HG03039 (cell line): ENCODE data around the gene UTP25.

Source experiments
- ATAC-seq: cut with Tn5 transposase; IDR thresholded peaks from one replicate; pipeline ENCODE4 v1.9.1; 2021; ENCODE audit warnings: mild to moderate bottlenecking, moderate library complexity; ENCODE audit not compliant: unreplicated experiment

UTP25 gene

DNA sequence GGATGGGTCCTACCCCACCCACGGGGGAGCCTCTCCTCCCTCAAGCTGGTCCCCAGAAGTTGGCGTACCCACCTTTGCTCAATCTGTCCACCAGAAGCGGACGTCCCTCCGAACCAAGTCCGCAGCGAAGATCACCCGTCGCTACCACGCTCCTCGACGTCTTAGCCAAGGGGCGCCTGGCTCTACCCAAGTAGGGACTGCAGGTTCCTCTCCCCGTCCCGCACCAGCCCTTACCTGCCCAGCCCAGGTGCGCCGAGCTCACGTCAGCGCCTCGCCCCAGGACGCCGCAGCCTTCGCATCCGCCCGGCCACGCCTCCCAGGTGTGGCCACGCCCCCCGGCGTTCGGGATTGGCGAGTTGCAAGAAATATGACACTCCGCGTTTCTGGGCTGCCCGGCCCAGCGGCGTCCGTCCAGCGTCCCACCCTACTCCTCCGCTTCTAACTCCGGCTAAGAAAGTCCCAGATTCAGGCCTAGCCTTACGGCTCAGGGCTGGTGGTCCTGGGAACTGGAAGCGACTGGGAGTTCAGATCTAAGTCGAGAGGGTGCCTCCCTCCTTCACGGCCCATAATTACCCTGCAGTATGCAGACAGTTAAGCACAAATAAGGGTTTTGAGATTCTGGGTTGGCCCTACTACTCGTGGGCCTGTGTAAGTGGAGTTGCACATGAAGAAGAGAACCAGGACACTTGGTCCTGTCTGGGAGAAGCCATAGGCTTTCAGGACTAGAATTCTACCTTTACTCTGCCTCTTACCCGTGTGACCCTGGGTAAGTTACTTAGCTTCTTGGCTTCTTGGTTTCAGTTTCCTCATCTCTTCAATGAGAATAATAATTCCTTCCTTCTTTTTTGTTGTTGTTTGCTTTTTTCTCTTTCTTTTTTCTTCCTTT lies 21.7 kb upstream of the UTP25 start, which contains the start of gene IRF6:
IRF6 (minus strand) TSS at position 268 of the 886 bp plus-strand sequence. CDS start 4,729 bp downstream, outside the sequence.
- ATAC-seq: peak; percentile 91

GRCh38 chr1:209807509-209807908 lies 20.3 kb upstream of the UTP25 start:
- ATAC-seq: no peak

DNA sequence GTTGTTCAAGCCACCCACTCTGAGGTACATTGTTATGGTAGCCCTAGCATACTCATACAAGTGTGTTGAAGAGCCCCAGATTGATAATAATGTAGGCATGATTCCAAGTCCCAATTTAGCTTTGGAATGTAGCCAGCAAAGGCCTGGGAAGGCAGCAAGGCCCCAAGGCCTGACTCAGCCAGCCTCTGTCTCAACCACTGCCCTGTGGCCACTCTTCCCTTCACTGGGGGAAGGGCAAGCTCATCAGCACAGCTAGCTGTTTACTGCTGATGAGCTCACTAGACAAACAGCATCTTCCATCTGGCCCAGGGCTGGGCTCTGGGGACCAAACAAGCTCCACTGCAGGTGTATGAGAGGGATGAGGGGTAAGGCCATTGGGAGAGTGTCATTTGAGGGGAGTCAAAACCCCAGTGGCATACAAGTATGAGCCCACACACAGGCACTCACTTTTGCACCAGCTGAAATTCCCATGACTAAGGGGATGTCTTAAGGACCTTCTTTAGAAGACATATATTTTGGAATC lies 19.7 kb upstream of the UTP25 start:
- ATAC-seq: no peak

GRCh38 chr1:209809611-209810010 lies 18.2 kb upstream of the UTP25 start:
- ATAC-seq: no peak

DNA sequence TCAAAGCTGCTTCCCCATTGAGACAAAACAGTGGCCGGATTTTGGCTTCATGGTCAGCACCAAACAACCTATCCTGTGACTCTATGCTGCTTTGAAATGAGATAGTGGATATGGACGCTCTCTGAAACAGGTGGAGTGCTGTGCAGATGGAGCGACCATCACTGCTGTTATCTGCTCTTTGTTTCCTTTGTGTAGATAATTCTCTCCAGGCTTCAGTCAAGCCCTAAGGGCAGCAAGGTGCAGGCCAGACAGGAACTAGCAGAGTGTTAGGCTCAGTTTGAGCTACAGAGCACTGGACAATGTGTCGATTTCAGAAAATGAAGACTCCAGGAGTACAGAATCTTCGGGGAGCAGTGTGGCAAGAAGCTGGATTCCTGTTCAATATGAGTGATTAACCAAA lies 17.0 kb upstream of the UTP25 start:
- ATAC-seq: no peak

GRCh38 chr1:209813902-209814301 lies 13.9 kb upstream of the UTP25 start:
- ATAC-seq: no peak

DNA sequence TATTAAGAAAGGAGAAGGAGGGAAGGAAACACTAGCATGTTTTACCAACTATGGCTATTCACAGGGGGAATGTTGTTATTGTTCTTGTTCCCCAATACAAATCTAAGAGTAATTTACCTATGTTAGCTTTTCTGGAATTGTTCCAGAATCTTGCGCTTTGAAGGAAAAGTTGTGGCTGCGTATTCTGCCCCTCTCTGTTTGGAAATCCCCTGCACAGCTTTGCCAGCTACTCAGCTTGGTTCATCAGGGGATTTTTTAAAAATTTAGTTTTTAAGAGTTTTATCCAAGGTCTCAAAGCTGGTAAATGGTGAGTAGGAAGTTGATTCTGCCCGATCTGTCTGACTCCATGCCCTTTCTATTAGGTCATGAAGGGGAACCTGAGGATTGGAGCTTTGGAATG lies 12.3 kb upstream of the UTP25 start:
- no peak for ATAC-seq

DNA sequence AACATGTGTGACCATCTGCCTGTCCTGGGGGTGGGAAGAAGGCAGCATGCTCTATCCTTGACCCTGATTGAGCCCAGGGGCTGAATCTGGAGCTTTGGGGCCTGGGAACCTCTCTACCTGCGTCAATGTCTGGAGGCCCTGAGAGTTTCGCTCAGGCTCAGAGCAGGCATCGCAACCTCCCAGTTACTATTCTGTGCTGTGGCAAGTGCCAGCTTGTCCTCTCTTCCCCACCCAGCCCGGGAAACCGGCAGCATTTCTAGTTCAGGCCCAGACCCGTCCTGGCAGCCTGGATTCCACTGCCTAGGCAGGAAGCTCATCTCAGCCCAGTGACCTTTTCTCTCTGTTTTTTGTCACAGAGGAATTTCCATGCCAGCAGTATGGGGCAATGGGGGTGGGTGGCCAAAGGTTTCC lies 11.8 kb upstream of the UTP25 start:
- no peak for ATAC-seq

DNA sequence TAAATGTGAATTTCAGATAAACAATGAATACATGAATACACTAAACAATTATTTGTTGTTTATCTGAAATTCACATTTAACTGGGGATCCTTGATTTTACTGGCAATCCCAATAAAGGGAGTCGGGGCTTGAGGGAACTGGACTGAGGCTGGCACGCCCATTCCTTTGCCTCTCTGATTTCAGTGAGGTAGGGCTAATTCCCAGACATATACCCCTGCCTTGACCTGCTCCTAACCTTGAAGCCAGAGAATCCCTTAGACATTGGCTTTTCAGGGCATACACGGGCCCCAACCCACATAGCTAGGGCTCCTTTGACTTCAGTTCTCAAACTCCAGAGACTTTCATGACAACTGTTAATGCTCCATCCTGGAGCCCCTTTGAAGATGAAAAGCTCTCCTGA lies 10.8 kb upstream of the UTP25 start:
- no peak for ATAC-seq

DNA sequence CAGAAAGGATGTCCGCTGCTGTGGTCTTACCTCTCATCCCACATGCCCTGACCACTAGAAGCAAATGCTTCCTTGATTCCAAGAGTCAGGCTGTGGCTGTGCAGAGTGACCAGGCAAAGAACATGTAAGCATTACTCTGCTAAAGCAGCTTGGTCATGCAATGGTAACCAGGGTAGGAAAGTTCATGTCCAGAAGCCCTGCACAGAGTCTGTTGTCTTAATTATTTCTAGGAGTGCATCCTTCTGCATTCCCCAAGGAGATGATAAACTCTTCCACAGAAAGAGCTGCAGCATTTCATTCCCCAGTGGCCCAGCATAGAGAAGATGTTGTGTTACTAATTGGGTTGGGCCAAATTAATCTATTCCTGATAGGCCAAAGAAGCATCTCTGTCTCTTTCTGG lies 10.1 kb upstream of the UTP25 start:
- ATAC-seq: no peak

GRCh38 chr1:209819058-209819457 lies 8.7 kb upstream of the UTP25 start:
- ATAC-seq: no peak

DNA sequence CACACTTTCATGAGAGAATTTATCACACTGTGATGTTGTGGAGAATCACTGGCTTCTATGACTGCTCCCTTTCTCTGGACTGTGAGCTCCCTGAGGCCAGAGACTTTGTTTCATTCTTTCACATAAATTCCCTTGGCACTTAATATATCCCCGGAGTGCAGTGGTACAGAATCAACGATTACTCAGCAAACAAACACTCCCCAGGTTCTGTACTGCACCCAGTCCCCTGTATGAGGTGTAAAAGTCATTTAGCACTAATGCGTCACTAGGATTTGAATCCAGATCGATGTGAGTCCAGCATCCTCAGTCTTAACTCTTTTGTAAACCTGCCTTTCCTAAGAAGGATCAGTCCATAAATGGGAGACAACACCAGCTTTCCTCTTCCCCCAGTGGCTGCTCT lies 6.8 kb upstream of the UTP25 start:
- no peak for ATAC-seq

GRCh38 chr1:209822706-209823105 lies 5.1 kb upstream of the UTP25 start:
- no peak for ATAC-seq

GRCh38 chr1:209823143-209824041 lies 4.4 kb upstream of the UTP25 start:
- ATAC-seq: no peak

- ATAC-seq: no peak
These were observed 2.0 kb upstream of the UTP25 start for GRCh38 chr1:209825591-209826434.

DNA sequence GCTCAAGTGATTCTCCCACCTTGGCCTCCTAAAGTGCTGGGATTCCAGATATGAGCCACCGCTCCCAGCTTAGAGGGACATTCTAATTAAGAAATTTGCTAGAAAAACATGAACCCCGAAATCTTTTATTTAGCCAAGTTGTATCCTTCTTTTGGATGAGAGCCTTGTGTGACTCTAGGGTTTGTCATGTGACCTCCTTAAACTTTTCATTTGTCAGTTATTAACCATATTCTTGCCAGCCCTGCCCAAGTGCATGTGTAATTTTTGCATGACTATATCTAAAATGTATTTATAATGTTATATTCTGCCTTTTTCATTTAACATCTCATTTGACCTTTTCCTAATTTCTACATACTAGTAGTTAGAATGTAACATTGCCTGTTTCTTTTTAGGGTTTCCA lies 1.9 kb downstream of the UTP25 start:
- no peak for ATAC-seq

GRCh38 chr1:209830722-209831121 lies 3.0 kb downstream of the UTP25 start:
- ATAC-seq: no peak

- no peak for ATAC-seq
These were observed 3.8 kb downstream of the UTP25 start for GRCh38 chr1:209831615-209832014.

- ATAC-seq: no peak
These were observed 8.1 kb downstream of the UTP25 start for GRCh38 chr1:209835782-209836298.

- no peak for ATAC-seq
These were observed 9.9 kb downstream of the UTP25 start for GRCh38 chr1:209837671-209838070.
